PC-3 (cell line): ENCODE data around the gene PURA. TPM values are rescaled to one million over a fixed set of nuclear protein-coding genes. Genes with fewer than 3 reads are reported as not detected.

Experiments
- ATAC-seq: fragments of 200-7000 bp; cut with Tn5 transposase; 2 replicates; pipeline ENCODE4 v1.9.1; 2020; ENCODE audit warnings: mild to moderate bottlenecking, moderate library complexity
- BruUV-seq: library from RNA; stranded (reverse); fragments of 400-500 nt; replicated peaks from 2 replicates; lab custom pipeline; 2021; lab: Mats Ljungman, UMichigan
- CTCF ChIA-PET: fragments of 300-600 bp; sonication (Branson Sonifier 250); formaldehyde crosslinking; loops from one replicate; lab custom pipeline; 2022; ENCODE audit warnings: antibody characterized with exemption; lab: Charles Lee
- POLR2A ChIA-PET: fragments of 300-600 bp; sonication (Branson Sonifier 250); formaldehyde crosslinking; loops from one replicate; lab custom pipeline; 2022; ENCODE audit warnings: antibody characterized with exemption; ENCODE audit not compliant: unreplicated experiment; lab: Charles Lee
- DNase-seq: peaks from one replicate; pipeline ENCODE4 v3.0.0-alpha.2; 2015
- H2AFZ ChIP-seq: fragments of 300-600 bp; sonication (generic); 2 replicates; pipeline ENCODE4 v1.6.0; 2016; ENCODE audit warnings: antibody characterized with exemption, low read length
- H3F3A ChIP-seq: fragments of 300-600 bp; sonication (generic); one replicate; pipeline ENCODE4 v1.6.0; 2017; ENCODE audit warnings: antibody characterized with exemption, low read length, control low read depth, mild to moderate bottlenecking; ENCODE audit not compliant: unreplicated experiment
- H3K27ac ChIP-seq: fragments of 300-600 bp; sonication (generic); 2 replicates; pipeline ENCODE4 v1.5.1; 2016; ENCODE audit warnings: mild to moderate bottlenecking, low read length
- H3K27me3 ChIP-seq: fragments of 300-600 bp; sonication (generic); 2 replicates; pipeline ENCODE4 v1.6.1; 2016; ENCODE audit warnings: low read length, mixed read lengths
- H3K36me3 ChIP-seq: fragments of 300-600 bp; sonication (generic); 2 replicates; pipeline ENCODE4 v1.6.1; 2016; ENCODE audit warnings: low read depth, mixed run types, low read length, mixed read lengths
- H3K4me1 ChIP-seq: fragments of 300-600 bp; sonication (generic); 2 replicates; pipeline ENCODE4 v1.5.1; 2016; ENCODE audit warnings: low read length; ENCODE audit not compliant: insufficient read depth
- H3K4me2 ChIP-seq: fragments of 300-600 bp; sonication (generic); 2 replicates; pipeline ENCODE4 v1.6.0; 2016; ENCODE audit warnings: low read length
- H3K4me3 ChIP-seq: fragments of 300-600 bp; sonication (generic); 2 replicates; pipeline ENCODE4 v1.5.1; 2016; ENCODE audit warnings: mild to moderate bottlenecking, low read length, mixed read lengths
- H3K79me2 ChIP-seq: fragments of 300-600 bp; sonication (generic); 2 replicates; pipeline ENCODE4 v1.6.1; 2017; ENCODE audit warnings: low read length, mixed read lengths
- H3K9ac ChIP-seq: fragments of 300-600 bp; sonication (generic); 2 replicates; pipeline ENCODE4 v1.6.0; 2016; ENCODE audit warnings: mild to moderate bottlenecking, low read length
- H3K9me2 ChIP-seq: fragments of 300-600 bp; sonication (generic); replicated peaks from 2 replicates; pipeline ENCODE4 v1.6.1; 2016; ENCODE audit warnings: mixed run types, low read length, mixed read lengths
- H3K9me3 ChIP-seq: fragments of 300-600 bp; sonication (generic); 2 replicates; pipeline ENCODE4 v1.6.1; 2016; ENCODE audit warnings: low read length, mixed read lengths
- H4K20me1 ChIP-seq: fragments of 300-600 bp; sonication (generic); 2 replicates; pipeline ENCODE4 v1.6.1; 2016; ENCODE audit warnings: low read length, mixed read lengths
- EZH2 ChIP-seq: fragments of 300-600 bp; sonication (generic); IDR thresholded peaks from one replicate; pipeline ENCODE4 v1.6.1; 2017; ENCODE audit warnings: antibody characterized with exemption, mild to moderate bottlenecking, low read length; ENCODE audit not compliant: unreplicated experiment
- EZH2phosphoT487 ChIP-seq: fragments of 300-600 bp; sonication (generic); IDR thresholded peaks from 2 replicates; pipeline ENCODE4 v1.6.1; 2018; ENCODE audit warnings: mild to moderate bottlenecking, antibody characterized with exemption, low read length, borderline replicate concordance
- intact Hi-C: fragments of 100-400 bp; cut with micrococcal nuclease; formaldehyde crosslinking; loops from 2 replicates; pipeline ENCODE4 v1.9.0; 2023
- total RNA-seq: library from RNA; depleted of rRNA; stranded (reverse); fragments of >200 nt; gene quantifications from 2 replicates; pipeline ENCODE4 v1.2.3, GENCODE V29; 2014
- TF ChIP-seq, protein P1 (sequence below): fragments of 300-600 bp; sonication (generic); conservative IDR thresholded peaks from 2 replicates; pipeline ENCODE4 v1.5.1; 2017; ENCODE audit warnings: antibody characterized with exemption, low read depth, mild to moderate bottlenecking, low read length

The PURA gene
- total RNA-seq, 1 experiment from 2014 or later = 8.5 TPM

DNA sequence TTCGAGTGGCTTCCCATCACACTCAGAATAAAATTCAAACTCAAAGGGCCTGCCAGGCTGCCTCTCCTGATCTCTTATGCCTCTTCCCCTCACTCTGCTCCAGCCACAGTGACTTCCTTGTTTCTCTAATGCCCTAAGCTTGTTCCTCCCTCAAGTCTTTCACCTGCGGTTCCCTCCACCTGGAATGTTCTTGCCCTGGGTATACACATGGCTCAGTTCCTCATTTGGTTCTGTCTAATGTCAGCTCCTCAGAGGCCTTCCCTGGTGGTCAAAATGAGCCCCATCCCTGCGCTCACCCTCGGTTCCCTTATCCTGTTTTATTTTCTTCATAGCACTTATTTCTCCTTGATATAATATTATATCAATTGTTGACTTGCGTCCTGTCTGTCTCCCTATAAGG is 48.4 kb downstream of the PURA start:
- Histone ChIP-seq H3K4me3 (no peak overlapping the region), H3K27me3 (no peaks in the 10 kb centered on the region), H3K4me1 (peaks cover 12% of the 10 kb centered on the region; the same call in 1 of the 2 replicates), H3K9ac (no peak overlapping the region), H3K9me3 (no peaks in the 10 kb centered on the region), H3K27ac (no peak overlapping the region), H3F3A (no peaks in the 10 kb centered on the region), H3K9me2 (no peaks in the 10 kb centered on the region), H3K4me2 (no peak overlapping the region), H4K20me1 (no peaks in the 10 kb centered on the region), H3K79me2 (no peaks in the 10 kb centered on the region), H3K36me3 (no peaks in the 10 kb centered on the region), H2AFZ (no peak overlapping the region)
- no peak for TF ChIP-seq EZH2phosphoT487
- no peak for TF ChIP-seq EZH2
- TF ChIP-seq, protein P1, sequence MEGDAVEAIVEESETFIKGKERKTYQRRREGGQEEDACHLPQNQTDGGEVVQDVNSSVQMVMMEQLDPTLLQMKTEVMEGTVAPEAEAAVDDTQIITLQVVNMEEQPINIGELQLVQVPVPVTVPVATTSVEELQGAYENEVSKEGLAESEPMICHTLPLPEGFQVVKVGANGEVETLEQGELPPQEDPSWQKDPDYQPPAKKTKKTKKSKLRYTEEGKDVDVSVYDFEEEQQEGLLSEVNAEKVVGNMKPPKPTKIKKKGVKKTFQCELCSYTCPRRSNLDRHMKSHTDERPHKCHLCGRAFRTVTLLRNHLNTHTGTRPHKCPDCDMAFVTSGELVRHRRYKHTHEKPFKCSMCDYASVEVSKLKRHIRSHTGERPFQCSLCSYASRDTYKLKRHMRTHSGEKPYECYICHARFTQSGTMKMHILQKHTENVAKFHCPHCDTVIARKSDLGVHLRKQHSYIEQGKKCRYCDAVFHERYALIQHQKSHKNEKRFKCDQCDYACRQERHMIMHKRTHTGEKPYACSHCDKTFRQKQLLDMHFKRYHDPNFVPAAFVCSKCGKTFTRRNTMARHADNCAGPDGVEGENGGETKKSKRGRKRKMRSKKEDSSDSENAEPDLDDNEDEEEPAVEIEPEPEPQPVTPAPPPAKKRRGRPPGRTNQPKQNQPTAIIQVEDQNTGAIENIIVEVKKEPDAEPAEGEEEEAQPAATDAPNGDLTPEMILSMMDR = no peak
- POLR2A ChIA-PET = no interaction called here
- DNase-seq (no peak), ATAC-seq (no peak)
- BruUV-seq = no TSS peak
- CTCF ChIA-PET = no interaction called here
- intact Hi-C loops = no loop called here

DNA sequence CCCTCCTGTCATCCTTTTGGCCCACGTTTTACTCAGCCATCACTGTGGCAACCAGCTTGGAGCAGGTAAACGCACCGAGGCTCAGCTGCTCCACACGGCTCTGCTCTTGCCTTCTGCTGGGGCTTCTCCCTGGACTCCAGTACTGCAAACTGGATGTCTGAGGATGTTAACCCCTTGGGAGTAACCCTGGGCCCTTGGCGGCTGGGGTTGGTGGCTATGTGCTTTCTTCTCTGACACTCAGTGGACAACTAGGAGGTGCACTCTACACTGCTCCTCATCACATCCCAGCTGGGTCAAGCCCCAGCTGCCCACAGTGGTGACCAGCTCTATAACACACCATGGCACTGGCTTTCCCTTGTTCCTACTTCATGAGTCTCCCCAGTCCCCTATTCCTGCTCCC is 48.9 kb downstream of the PURA start:
- no TSS peak for BruUV-seq
- CTCF ChIA-PET = no interaction called here

More for the DNA sequence above, 48.9 kb downstream of the PURA start:
- no peaks in the 10 kb centered on the region for H3K9me2 ChIP-seq
- H3K9me3 ChIP-seq = no peaks in the 10 kb centered on the region
- H3K4me3 ChIP-seq = no peak overlapping the region
- POLR2A ChIA-PET = no interaction called here
- no peaks in the 10 kb centered on the region for H4K20me1 ChIP-seq
- H3K27ac ChIP-seq = no peak overlapping the region
- intact Hi-C loops = no loop called here
- no peak overlapping the region for H3K4me2 ChIP-seq
- DNase-seq = no peak
- H2AFZ ChIP-seq = no peak overlapping the region
- peaks cover 13% of the 10 kb centered on the region; the same call in 1 of the 2 replicates for H3K4me1 ChIP-seq
- H3K36me3 ChIP-seq = no peaks in the 10 kb centered on the region
- no peaks in the 10 kb centered on the region for H3K27me3 ChIP-seq
- no peak overlapping the region for H3K9ac ChIP-seq
- no peaks in the 10 kb centered on the region for H3K79me2 ChIP-seq
- TF ChIP-seq EZH2 (no peak), EZH2phosphoT487 (no peak)
- TF ChIP-seq, protein P1 = no peak
- ATAC-seq = no peak
- H3F3A ChIP-seq = no peaks in the 10 kb centered on the region
